Stimulated activated CD8-positive, alpha-beta memory T cell treated with anti-CD3 and anti-CD28 coated beads, Interleukin-7, amount 100 ng/mL, for 24 hours (primary cell): ENCODE measurements around the gene NCK2.

Source experiments
- DNase-seq: peaks from one replicate; pipeline ENCODE4 v3.0.0-alpha.2; 2020; ENCODE audit warnings: low read depth

NCK2 gene

GRCh38 chr2:105852066-105852465, 107.4 kb downstream of the NCK2 start:
- DNase-seq: no peak

- no peak for DNase-seq
Observed at GRCh38 chr2:105853354-105854088, 108.8 kb downstream of the NCK2 start.

- no peak for DNase-seq
Observed at GRCh38 chr2:105854972-105855371, 110.3 kb downstream of the NCK2 start.

GRCh38 chr2:105856581-105856980, 111.9 kb downstream of the NCK2 start:
- no peak for DNase-seq

GRCh38 chr2:105857076-105857740, 112.5 kb downstream of the NCK2 start:
- no peak for DNase-seq

- no peak for DNase-seq
Observed at GRCh38 chr2:105858868-105859693, 114.4 kb downstream of the NCK2 start.

GRCh38 chr2:105859694-105859951, 114.9 kb downstream of the NCK2 start:
- DNase-seq: no peak

- no peak for DNase-seq
Observed at GRCh38 chr2:105860567-105860966, 115.9 kb downstream of the NCK2 start.

GRCh38 chr2:105861200-105861599, 116.5 kb downstream of the NCK2 start:
- DNase-seq: no peak

- no peak for DNase-seq
Observed at GRCh38 chr2:105862843-105863242, 118.1 kb downstream of the NCK2 start.

GRCh38 chr2:105864262-105864661, 119.5 kb downstream of the NCK2 start:
- no peak for DNase-seq

GRCh38 chr2:105865222-105865913, 120.7 kb downstream of the NCK2 start:
- DNase-seq: no peak

GRCh38 chr2:105866216-105867185, 121.8 kb downstream of the NCK2 start:
- DNase-seq: no peak

GRCh38 chr2:105867587-105867986, 122.9 kb downstream of the NCK2 start:
- no peak for DNase-seq

- no peak for DNase-seq
Observed at GRCh38 chr2:105868060-105868459, 123.3 kb downstream of the NCK2 start.

- no peak for DNase-seq
Observed at GRCh38 chr2:105869341-105869740, 124.6 kb downstream of the NCK2 start.

- no peak for DNase-seq
Observed at GRCh38 chr2:105870062-105870461, 125.3 kb downstream of the NCK2 start.

- no peak for DNase-seq
Observed at GRCh38 chr2:105870858-105871257, 126.1 kb downstream of the NCK2 start.

GRCh38 chr2:105872142-105872728, 127.5 kb downstream of the NCK2 start:
- DNase-seq: no peak

- no peak for DNase-seq
Observed at GRCh38 chr2:105872830-105873229, 128.1 kb downstream of the NCK2 start.

- no peak for DNase-seq
Observed at GRCh38 chr2:105873281-105873680, 128.6 kb downstream of the NCK2 start.
